PC-3 (cell line): ENCODE data around the gene RENBP. TPM values are rescaled to one million over a fixed set of nuclear protein-coding genes. Genes with fewer than 3 reads are reported as not detected.

Source experiments
- ATAC-seq: fragments of 200-7000 bp; cut with Tn5 transposase; 2 replicates; pipeline ENCODE4 v1.9.1; 2020; ENCODE audit warnings: mild to moderate bottlenecking, moderate library complexity
- BruUV-seq: library from RNA; stranded (reverse); fragments of 400-500 nt; replicated peaks from 2 replicates; lab custom pipeline; 2021; lab: Mats Ljungman, UMichigan
- CTCF ChIA-PET: fragments of 300-600 bp; sonication (Branson Sonifier 250); formaldehyde crosslinking; loops from one replicate; lab custom pipeline; 2022; ENCODE audit warnings: antibody characterized with exemption; lab: Charles Lee
- POLR2A ChIA-PET: fragments of 300-600 bp; sonication (Branson Sonifier 250); formaldehyde crosslinking; loops from one replicate; lab custom pipeline; 2022; ENCODE audit warnings: antibody characterized with exemption; ENCODE audit not compliant: unreplicated experiment; lab: Charles Lee
- DNase-seq: peaks from one replicate; pipeline ENCODE4 v3.0.0-alpha.2; 2015
- H2AFZ ChIP-seq: fragments of 300-600 bp; sonication (generic); 2 replicates; pipeline ENCODE4 v1.6.0; 2016; ENCODE audit warnings: antibody characterized with exemption, low read length
- H3F3A ChIP-seq: fragments of 300-600 bp; sonication (generic); one replicate; pipeline ENCODE4 v1.6.0; 2017; ENCODE audit warnings: antibody characterized with exemption, low read length, control low read depth, mild to moderate bottlenecking; ENCODE audit not compliant: unreplicated experiment
- H3K27ac ChIP-seq: fragments of 300-600 bp; sonication (generic); 2 replicates; pipeline ENCODE4 v1.5.1; 2016; ENCODE audit warnings: mild to moderate bottlenecking, low read length
- H3K27me3 ChIP-seq: fragments of 300-600 bp; sonication (generic); 2 replicates; pipeline ENCODE4 v1.6.1; 2016; ENCODE audit warnings: low read length, mixed read lengths
- H3K36me3 ChIP-seq: fragments of 300-600 bp; sonication (generic); 2 replicates; pipeline ENCODE4 v1.6.1; 2016; ENCODE audit warnings: low read depth, mixed run types, low read length, mixed read lengths
- H3K4me1 ChIP-seq: fragments of 300-600 bp; sonication (generic); 2 replicates; pipeline ENCODE4 v1.5.1; 2016; ENCODE audit warnings: low read length; ENCODE audit not compliant: insufficient read depth
- H3K4me2 ChIP-seq: fragments of 300-600 bp; sonication (generic); 2 replicates; pipeline ENCODE4 v1.6.0; 2016; ENCODE audit warnings: low read length
- H3K4me3 ChIP-seq: fragments of 300-600 bp; sonication (generic); 2 replicates; pipeline ENCODE4 v1.5.1; 2016; ENCODE audit warnings: mild to moderate bottlenecking, low read length, mixed read lengths
- H3K79me2 ChIP-seq: fragments of 300-600 bp; sonication (generic); 2 replicates; pipeline ENCODE4 v1.6.1; 2017; ENCODE audit warnings: low read length, mixed read lengths
- H3K9ac ChIP-seq: fragments of 300-600 bp; sonication (generic); 2 replicates; pipeline ENCODE4 v1.6.0; 2016; ENCODE audit warnings: mild to moderate bottlenecking, low read length
- H3K9me2 ChIP-seq: fragments of 300-600 bp; sonication (generic); replicated peaks from 2 replicates; pipeline ENCODE4 v1.6.1; 2016; ENCODE audit warnings: mixed run types, low read length, mixed read lengths
- H3K9me3 ChIP-seq: fragments of 300-600 bp; sonication (generic); 2 replicates; pipeline ENCODE4 v1.6.1; 2016; ENCODE audit warnings: low read length, mixed read lengths
- H4K20me1 ChIP-seq: fragments of 300-600 bp; sonication (generic); 2 replicates; pipeline ENCODE4 v1.6.1; 2016; ENCODE audit warnings: low read length, mixed read lengths
- CTCF ChIP-seq: fragments of 300-600 bp; sonication (generic); conservative IDR thresholded peaks from 2 replicates; pipeline ENCODE4 v1.5.1; 2017; ENCODE audit warnings: antibody characterized with exemption, low read depth, mild to moderate bottlenecking, low read length
- EZH2 ChIP-seq: fragments of 300-600 bp; sonication (generic); IDR thresholded peaks from one replicate; pipeline ENCODE4 v1.6.1; 2017; ENCODE audit warnings: antibody characterized with exemption, mild to moderate bottlenecking, low read length; ENCODE audit not compliant: unreplicated experiment
- EZH2phosphoT487 ChIP-seq: fragments of 300-600 bp; sonication (generic); IDR thresholded peaks from 2 replicates; pipeline ENCODE4 v1.6.1; 2018; ENCODE audit warnings: mild to moderate bottlenecking, antibody characterized with exemption, low read length, borderline replicate concordance
- intact Hi-C: fragments of 100-400 bp; cut with micrococcal nuclease; formaldehyde crosslinking; loops from 2 replicates; pipeline ENCODE4 v1.9.0; 2023
- total RNA-seq: library from RNA; depleted of rRNA; stranded (reverse); fragments of >200 nt; gene quantifications from 2 replicates; pipeline ENCODE4 v1.2.3, GENCODE V29; 2014

Gene RENBP
- total RNA-seq, 1 experiment from 2014 or later = not detected

GRCh38 chrX:153913211-153913610, 31.2 kb downstream of the RENBP start:
- Histone ChIP-seq H3K9me2 (no peaks in the 10 kb centered on the region), H3F3A (no peaks in the 10 kb centered on the region), H3K27me3 (no peaks in the 10 kb centered on the region), H3K9me3 (no peaks in the 10 kb centered on the region), H3K4me3 (no peak overlapping the region), H3K79me2 (no peaks in the 10 kb centered on the region), H3K4me2 (no peak overlapping the region), H3K9ac (no peak overlapping the region), H3K27ac (no peak overlapping the region), H4K20me1 (no peaks in the 10 kb centered on the region), H2AFZ (no peak overlapping the region), H3K4me1 (no peaks in the 10 kb centered on the region), H3K36me3 (no peaks in the 10 kb centered on the region)
- DNase-seq = no peak
- ChIA-PET POLR2A (no interaction called here), CTCF (no interaction called here)
- BruUV-seq = no TSS peak
- ATAC-seq = no peak
- intact Hi-C loops = no loop called here
- TF ChIP-seq EZH2phosphoT487 (no peak), CTCF (no peak), EZH2 (no peak)

- Histone ChIP-seq H3K27ac (no peak overlapping the region), H2AFZ (no peak overlapping the region), H3K36me3 (no peaks in the 10 kb centered on the region), H3K9me3 (no peaks in the 10 kb centered on the region), H3K9ac (no peak overlapping the region), H3F3A (no peaks in the 10 kb centered on the region), H3K4me1 (no peaks in the 10 kb centered on the region), H3K4me3 (no peak overlapping the region), H3K4me2 (no peak overlapping the region), H3K79me2 (no peaks in the 10 kb centered on the region), H3K9me2 (no peaks in the 10 kb centered on the region), H3K27me3 (no peaks in the 10 kb centered on the region), H4K20me1 (no peaks in the 10 kb centered on the region)
- intact Hi-C loops = no loop called here
- no peak for TF ChIP-seq CTCF
- no peak for TF ChIP-seq EZH2
- no peak for TF ChIP-seq EZH2phosphoT487
- POLR2A ChIA-PET = interaction anchor here (0.5 to 0.7 kb wide), 3 partner anchors 16 to 579 kb away, joined by 3 to 29 read pairs (median 4); partner anchors contain the start of gene SLC10A3
- no TSS peak for BruUV-seq
- DNase-seq (no peak), ATAC-seq (no peak)
- CTCF ChIA-PET = interaction anchor here (1.8 kb wide), 1 partner anchor 11 kb away, joined by 10 read pairs; no protein-coding TSS in a partner anchor
Observed at GRCh38 chrX:153911798-153912197, 32.6 kb downstream of the RENBP start.

- BruUV-seq = no TSS peak
- Histone ChIP-seq H3K9ac (no peak overlapping the region), H4K20me1 (no peaks in the 10 kb centered on the region), H3K9me2 (no peaks in the 10 kb centered on the region), H3K4me1 (no peaks in the 10 kb centered on the region), H3K27ac (no peak overlapping the region), H3K4me3 (no peak overlapping the region), H3K79me2 (no peaks in the 10 kb centered on the region), H3K27me3 (no peaks in the 10 kb centered on the region), H2AFZ (no peak overlapping the region), H3K4me2 (no peak overlapping the region), H3K9me3 (no peaks in the 10 kb centered on the region), H3K36me3 (no peaks in the 10 kb centered on the region), H3F3A (no peaks in the 10 kb centered on the region)
- no peak for DNase-seq
- intact Hi-C loops = no loop called here
- TF ChIP-seq EZH2 = no peak
- no peak for TF ChIP-seq EZH2phosphoT487
- TF ChIP-seq CTCF = no peak
- ChIA-PET CTCF (interaction anchor here (0.5 to 1.8 kb wide), 6 partner anchors 10 to 37 kb away, joined by 3 to 13 read pairs (median 8); no protein-coding TSS in a partner anchor), POLR2A (interaction anchor here (0.6 kb wide), 2 partner anchors 147 to 183 kb away, joined by 3 to 5 read pairs; no protein-coding TSS in a partner anchor)
- ATAC-seq = peak; percentile 68
Observed at GRCh38 chrX:153910446-153910845, 34.0 kb downstream of the RENBP start.
